Tibial nerve (tissue), 4 donors: ENCODE measurements around the gene SMIM12. TPM values are rescaled to one million over a fixed set of nuclear protein-coding genes. Genes with fewer than 3 reads are reported as not detected.

Source experiments
- DNase-seq, 2 donors: peaks; one replicate each; pipeline ENCODE4 v3.0.0-alpha.2; 2019; ENCODE audit warnings: low spot score in 2 of 2
- H3K27ac ChIP-seq, 4 donors: fragments of 200-600 bp; sonication (generic) in 3 of 4; one replicate each; pipeline ENCODE4 v1.5.1; 2017 to 2019; ENCODE audit warnings: mild to moderate bottlenecking in 1 of 4
- H3K27me3 ChIP-seq, 2 donors: fragments of 200-600 bp; sonication (generic) in 1 of 2; one replicate each; pipeline versions ENCODE4 v1.5.1 to v1.6.0; 2017 to 2019
- H3K36me3 ChIP-seq, 3 donors: fragments of 200-600 bp; sonication (generic); one replicate each; pipeline ENCODE4 v1.5.1; 2018 to 2019
- H3K4me1 ChIP-seq, 4 donors: fragments of 200-600 bp; sonication (generic) in 3 of 4; one replicate each; pipeline ENCODE4 v1.5.1; 2017 to 2019
- H3K4me3 ChIP-seq, 4 donors: fragments of 200-600 bp; sonication (generic) in 3 of 4; one replicate each; pipeline ENCODE4 v1.5.1; 2017 to 2019; ENCODE audit warnings: mild to moderate bottlenecking in 1 of 4, moderate library complexity in 1 of 4
- H3K9me3 ChIP-seq, 4 donors: fragments of 200-600 bp; sonication (generic) in 3 of 4; one replicate each; pipeline ENCODE4 v1.5.1; 2017 to 2019
- CTCF ChIP-seq, 5 experiments: fragments of 200-600 bp in 3 of 5; fragments of 450-650 bp in 2 of 5; sonication (generic) in 3 of 5; IDR thresholded peaks; one replicate each; pipeline ENCODE4 v1.5.1; 2016 to 2019; ENCODE audit warnings: antibody characterized with exemption in 5 of 5, mild to moderate bottlenecking in 3 of 5, moderate library complexity in 2 of 5
- EP300 ChIP-seq, 2 donors: sonication (generic); formaldehyde crosslinking; IDR thresholded peaks; one replicate each; pipeline ENCODE4 v1.6.1; 2017; ENCODE audit warnings: antibody characterized with exemption in 2 of 2, mild to moderate bottlenecking in 1 of 2
- POLR2A ChIP-seq, 2 donors: fragments of 450-650 bp; IDR thresholded peaks; one replicate each; pipeline ENCODE4 v1.6.1; 2017; ENCODE audit warnings: antibody characterized with exemption in 2 of 2, mild to moderate bottlenecking in 2 of 2, moderate library complexity in 2 of 2
- WGBS, 2 donors: methylation state at CpG; one replicate each; pipeline ENCODE4 v1.1.5; 2018; 5-methylcytosine and 5-hydroxymethylcytosine counted together
- total RNA-seq, 4 donors: library from RNA; depleted of rRNA; stranded (reverse); fragments of >200 nt; gene quantifications; one replicate each; pipeline ENCODE4 v1.1.0, GENCODE V29; 2016

Gene SMIM12
- total RNA-seq, 4 donors from 2014 or later = 17.5 to 35.1 (median 22.0) TPM

- Histone ChIP-seq H3K4me3 (no peak overlapping the region), H3K36me3 (no peaks in the 10 kb centered on the region), H3K27ac (no peak overlapping the region), H3K27me3 (peaks cover 0 to 56% of the 10 kb centered on the region in 2 donors), H3K9me3 (no peaks in the 10 kb centered on the region), H3K4me1 (no peaks in the 10 kb centered on the region)
- DNase-seq = no peak
- TF ChIP-seq POLR2A (IDR thresholded peaks at IDR 0.05) = no peak
- TF ChIP-seq CTCF (IDR thresholded peaks at IDR 0.05) = no peak
- no peak for TF ChIP-seq EP300 (IDR thresholded peaks at IDR 0.05)
- WGBS, 2 donors = 69 to 75% methylated on average over 4 of the region's 4 CpGs
Measured at GRCh38 chr1:34874296-34874952, 14.9 kb upstream of the SMIM12 start.

GRCh38 chr1:34872133-34872503, 12.6 kb upstream of the SMIM12 start:
- H3K27me3 ChIP-seq = peaks cover 0 to 41% of the 10 kb centered on the region in 2 donors
- H3K27ac ChIP-seq = no peak overlapping the region
- no peak overlapping the region for H3K4me3 ChIP-seq
- H3K9me3 ChIP-seq = no peaks in the 10 kb centered on the region
- no peak for DNase-seq
- no peaks in the 10 kb centered on the region for H3K36me3 ChIP-seq
- WGBS, 2 donors = 71 to 76% methylated on average over 4 of the region's 4 CpGs
- H3K4me1 ChIP-seq = peaks cover 0 to 2% (median under 1%) of the 10 kb centered on the region in 4 donors
- TF ChIP-seq EP300 (IDR thresholded peaks at IDR 0.05) (no peak), CTCF (IDR thresholded peaks at IDR 0.05) (no peak), POLR2A (IDR thresholded peaks at IDR 0.05) (no peak)

- Histone ChIP-seq H3K4me3 (no peak overlapping the region), H3K9me3 (no peaks in the 10 kb centered on the region), H3K4me1 (peaks cover 0 to 8% (median 3%) of the 10 kb centered on the region in 4 donors), H3K27me3 (peaks cover 0 to 36% of the 10 kb centered on the region in 2 donors), H3K36me3 (no peaks in the 10 kb centered on the region), H3K27ac (no peak overlapping the region)
- no peak for DNase-seq
- 72 to 76% methylated on average over 17 of the region's 17 CpGs for WGBS, 2 donors
- no peak for TF ChIP-seq CTCF (IDR thresholded peaks at IDR 0.05)
- no peak for TF ChIP-seq POLR2A (IDR thresholded peaks at IDR 0.05)
- TF ChIP-seq EP300 (IDR thresholded peaks at IDR 0.05) = no peak
Measured at GRCh38 chr1:34871443-34872132, 12.0 kb upstream of the SMIM12 start.

- Histone ChIP-seq H3K27ac (no peak overlapping the region), H3K36me3 (no peaks in the 10 kb centered on the region), H3K4me3 (no peak overlapping the region), H3K27me3 (peaks cover 0 to 25% of the 10 kb centered on the region in 2 donors), H3K4me1 (peaks cover 0 to 15% (median 9%) of the 10 kb centered on the region in 4 donors), H3K9me3 (no peaks in the 10 kb centered on the region)
- no peak for DNase-seq
- WGBS, 2 donors = 47 to 60% methylated on average over 2 of the region's 2 CpGs
- no peak for TF ChIP-seq POLR2A (IDR thresholded peaks at IDR 0.05)
- no peak for TF ChIP-seq EP300 (IDR thresholded peaks at IDR 0.05)
- TF ChIP-seq CTCF (IDR thresholded peaks at IDR 0.05) = no peak
Measured at GRCh38 chr1:34870395-34870794, 10.8 kb upstream of the SMIM12 start.

- no peak for TF ChIP-seq EP300 (IDR thresholded peaks at IDR 0.05)
- no peak for TF ChIP-seq CTCF (IDR thresholded peaks at IDR 0.05)
- TF ChIP-seq POLR2A (IDR thresholded peaks at IDR 0.05) = no peak
- Histone ChIP-seq H3K4me3 (no peak overlapping the region), H3K4me1 (peaks cover 0 to 17% (median 10%) of the 10 kb centered on the region in 4 donors), H3K27ac (no peak overlapping the region), H3K36me3 (no peaks in the 10 kb centered on the region), H3K27me3 (peaks cover 0 to 19% of the 10 kb centered on the region in 2 donors), H3K9me3 (no peaks in the 10 kb centered on the region)
- 80 to 84% methylated on average over 4 of the region's 4 CpGs for WGBS, 2 donors
- DNase-seq = no peak
Measured at GRCh38 chr1:34869760-34870159, 10.2 kb upstream of the SMIM12 start.
